Neural cell (in vitro differentiated cells): Measurements from ENCODE around the gene TTC9B. TPM values are rescaled to one million over a fixed set of nuclear protein-coding genes. Genes with fewer than 3 reads are reported as not detected.

Experiments used
- H2AFZ ChIP-seq: fragments of 200-600, 300-800 bp; sonication (generic), shearing (Covaris generic); 2 replicates; pipeline ENCODE4 v1.6.0; 2014; ENCODE audit warnings: low read depth, mild to moderate bottlenecking, antibody characterized with exemption, low read length, moderate library complexity
- H3F3A ChIP-seq: fragments of 200-600 bp; shearing (Covaris generic); 2 replicates; pipeline ENCODE4 v1.6.1; 2016; ENCODE audit warnings: mild to moderate bottlenecking, moderate library complexity, mixed read lengths, antibody characterized with exemption, low read length; ENCODE audit not compliant: insufficient read depth, poor library complexity, severe bottlenecking
- H3K27ac ChIP-seq: fragments of 200-600, 300-800 bp; sonication (generic), shearing (Covaris generic); 2 replicates; pipeline ENCODE4 v1.5.1; 2014; ENCODE audit warnings: mild to moderate bottlenecking, low read length, moderate library complexity
- H3K27me3 ChIP-seq: fragments of 300-800, 200-600 bp; sonication (generic), shearing (Covaris generic); 2 replicates; pipeline ENCODE4 v1.6.0; 2014; ENCODE audit warnings: mild to moderate bottlenecking, low read depth, low read length, moderate library complexity; ENCODE audit not compliant: insufficient read depth
- H3K36me3 ChIP-seq: fragments of 300-800, 200-600 bp; sonication (generic), shearing (Covaris generic); 2 replicates; pipeline ENCODE4 v1.5.1; 2014; ENCODE audit warnings: mild to moderate bottlenecking, antibody characterized with exemption, low read length, moderate library complexity; ENCODE audit not compliant: insufficient read depth
- H3K4me2 ChIP-seq: fragments of 300-800, 200-600 bp; sonication (generic), shearing (Covaris generic); 2 replicates; pipeline ENCODE4 v1.6.0; 2014; ENCODE audit warnings: mild to moderate bottlenecking, low read length
- H3K4me3 ChIP-seq: fragments of 300-800, 200-600 bp; sonication (generic), shearing (Covaris generic); 2 replicates; pipeline ENCODE4 v1.5.1; 2014; ENCODE audit warnings: mild to moderate bottlenecking, low read length, moderate library complexity
- H3K79me2 ChIP-seq: fragments of 200-600 bp; shearing (Covaris generic); replicated peaks from 2 replicates; pipeline ENCODE4 v1.6.0; 2014; ENCODE audit warnings: mild to moderate bottlenecking, low read length, moderate library complexity; ENCODE audit not compliant: insufficient read depth
- H3K9ac ChIP-seq: fragments of 300-800, 200-600 bp; sonication (generic), shearing (Covaris generic); 2 replicates; pipeline ENCODE4 v1.6.1; 2016; ENCODE audit warnings: mild to moderate bottlenecking, low read length, mixed read lengths
- H3K9me2 ChIP-seq: fragments of 200-600 bp; shearing (Covaris generic); 2 replicates; pipeline ENCODE4 v1.6.1; 2016; ENCODE audit warnings: mild to moderate bottlenecking, low read length, mixed read lengths; ENCODE audit not compliant: insufficient read depth
- H3K9me3 ChIP-seq: fragments of 200-600, 300-800 bp; sonication (generic), shearing (Covaris generic); 2 replicates; pipeline ENCODE4 v1.6.1; 2016; ENCODE audit warnings: mild to moderate bottlenecking, mixed run types, low read length, moderate library complexity, mixed read lengths
- H4K20me1 ChIP-seq: fragments of 200-600 bp; shearing (Covaris generic); 2 replicates; pipeline ENCODE4 v1.6.1; 2016; ENCODE audit warnings: mild to moderate bottlenecking, mixed run types; ENCODE audit not compliant: insufficient read depth
- CTCF ChIP-seq: fragments of 450-650 bp; IDR thresholded peaks from 2 replicates; pipeline ENCODE4 v1.5.1; 2014; ENCODE audit warnings: antibody characterized with exemption, mild to moderate bottlenecking, moderate library complexity; ENCODE audit not compliant: poor library complexity, severe bottlenecking
- EP300 ChIP-seq: fragments of 450-650 bp; conservative IDR thresholded peaks from 2 replicates; pipeline ENCODE4 v1.6.1; 2014; ENCODE audit warnings: antibody characterized with exemption, mild to moderate bottlenecking, moderate library complexity; ENCODE audit not compliant: poor library complexity, severe bottlenecking
- EZH2 ChIP-seq: fragments of 200-600, 300-800 bp; shearing (Covaris generic), sonication (generic); IDR thresholded peaks from 2 replicates; pipeline ENCODE4 v1.6.1; 2014; ENCODE audit warnings: antibody characterized with exemption, low read length, borderline replicate concordance, mild to moderate bottlenecking; ENCODE audit not compliant: insufficient read depth, poor library complexity, severe bottlenecking
- MXI1 ChIP-seq: fragments of 450-650 bp; conservative IDR thresholded peaks from 2 replicates; pipeline ENCODE4 v1.6.1; 2014; ENCODE audit warnings: antibody characterized with exemption, mild to moderate bottlenecking; ENCODE audit not compliant: poor library complexity, severe bottlenecking
- POLR2AphosphoS5 ChIP-seq: IDR thresholded peaks from 2 replicates; pipeline ENCODE4 v1.6.1; 2012
- RAD21 ChIP-seq: fragments of 450-650 bp; conservative IDR thresholded peaks from 2 replicates; pipeline ENCODE4 v1.6.1; 2014; ENCODE audit warnings: antibody characterized with exemption, mild to moderate bottlenecking, moderate library complexity
- REST ChIP-seq: IDR thresholded peaks from 2 replicates; pipeline ENCODE4 v1.6.1; 2012; ENCODE audit warnings: borderline replicate concordance
- SMC3 ChIP-seq: fragments of 450-650 bp; conservative IDR thresholded peaks from 2 replicates; pipeline ENCODE4 v1.6.1; 2014; ENCODE audit warnings: antibody characterized with exemption, mild to moderate bottlenecking, moderate library complexity; ENCODE audit not compliant: poor library complexity
- TAF1 ChIP-seq: IDR thresholded peaks from 2 replicates; pipeline ENCODE4 v1.6.1; 2012; ENCODE audit warnings: low read depth
- polyA plus RNA-seq: library from polyadenylated mRNA; depleted of rRNA; stranded (reverse); fragments of >200 nt; gene quantifications from 2 replicates; pipeline ENCODE4 v1.2.3, GENCODE V29; 2014

The TTC9B gene
- polyA plus RNA-seq, 1 donor from 2014 or later: 111 TPM

- H3K4me3 ChIP-seq: peak overlapping the region; percentile 91
- no peaks in the 10 kb centered on the region for H3F3A ChIP-seq
- no peak overlapping the region for H2AFZ ChIP-seq
- H3K9ac ChIP-seq: peak overlapping the region; percentile 96
- TF ChIP-seq TAF1: no peak
- TF ChIP-seq EZH2: no peak
- TF ChIP-seq MXI1: no peak
- no peak for TF ChIP-seq EP300
- no peak for TF ChIP-seq POLR2AphosphoS5
- TF ChIP-seq RAD21: no peak
- TF ChIP-seq REST: no peak
- no peak for TF ChIP-seq SMC3
- TF ChIP-seq CTCF: no peak
- H4K20me1 ChIP-seq: no peaks in the 10 kb centered on the region
- H3K27ac ChIP-seq: no peak overlapping the region
- peaks cover 7% of the 10 kb centered on the region for H3K79me2 ChIP-seq
- no peaks in the 10 kb centered on the region for H3K27me3 ChIP-seq
- H3K36me3 ChIP-seq: no peaks in the 10 kb centered on the region
- H3K4me2 ChIP-seq: peak overlapping the region; percentile 41
- H3K9me2 ChIP-seq: no peaks in the 10 kb centered on the region
- no peaks in the 10 kb centered on the region for H3K9me3 ChIP-seq
Observed at GRCh38 chr19:40192758-40193586, 25.2 kb downstream of the TTC9B start.

GRCh38 chr19:40191836-40192646 is 26.1 kb downstream of the TTC9B start:
- no peaks in the 10 kb centered on the region for H4K20me1 ChIP-seq
- H3K79me2 ChIP-seq: peaks cover 7% of the 10 kb centered on the region
- H3K9ac ChIP-seq: peak overlapping the region; percentile 96
- TF ChIP-seq REST (no peak), SMC3 (no peak), RAD21 (no peak), EP300 (no peak), CTCF (peak; percentile 12), POLR2AphosphoS5 (no peak), TAF1 (no peak), EZH2 (no peak), MXI1 (peak; percentile 24)
- H3K4me3 ChIP-seq: peak overlapping the region; percentile 91
- H3K27ac ChIP-seq: peak overlapping the region; percentile 5
- H3K4me2 ChIP-seq: peak overlapping the region; percentile 41
- no peaks in the 10 kb centered on the region for H3F3A ChIP-seq
- H2AFZ ChIP-seq: peak overlapping the region; percentile 65
- H3K27me3 ChIP-seq: no peaks in the 10 kb centered on the region
- H3K9me2 ChIP-seq: no peaks in the 10 kb centered on the region
- no peaks in the 10 kb centered on the region for H3K36me3 ChIP-seq
- no peaks in the 10 kb centered on the region for H3K9me3 ChIP-seq
